H54 (cell line): ENCODE results near the gene CSNK1G2.

Source experiments
- DNase-seq: peaks from one replicate; pipeline ENCODE4 v3.0.0; 2011; ENCODE audit warnings: low spot score, mixed read lengths; ENCODE audit not compliant: insufficient read length
- FAIRE-seq: peaks from 3 replicates; lab custom pipeline; 2011; peaks lifted over from hg19 to GRCh38; lab: Jason Lieb, UNC
- POLR2A ChIP-seq: IDR thresholded peaks from 2 replicates; pipeline ENCODE4 v1.6.1; 2011; ENCODE audit warnings: low read depth, mild to moderate bottlenecking, low read length

CSNK1G2 gene

GRCh38 chr19:1944088-1944915 lies 3.3 kb downstream of the CSNK1G2 start:
- TF ChIP-seq POLR2A, result no peak
- no peak for DNase-seq
- no peak for FAIRE-seq

- no peak for TF ChIP-seq POLR2A
- no peak for FAIRE-seq
These were observed 4.1 kb downstream of the CSNK1G2 start for GRCh38 chr19:1944916-1945561.

DNA sequence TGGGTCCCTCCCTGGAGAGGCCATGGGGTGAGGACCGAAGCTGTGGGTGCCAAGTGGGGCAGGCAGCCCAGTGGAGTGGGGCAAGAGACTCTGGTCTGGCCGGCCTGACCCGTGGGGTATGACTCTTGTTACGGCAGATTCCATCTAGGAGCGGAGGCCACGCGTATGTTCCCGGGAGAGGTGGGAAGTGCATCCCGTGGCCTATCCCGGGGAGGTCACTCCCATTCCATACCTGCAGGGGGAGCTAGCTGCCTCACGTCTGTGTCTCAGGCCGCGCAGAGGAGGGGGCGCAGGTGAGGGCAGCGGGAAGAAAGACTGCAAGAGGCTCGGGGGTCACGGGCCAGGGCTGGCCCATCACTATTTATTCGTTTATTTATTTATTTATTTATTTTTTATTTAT lies 4.9 kb downstream of the CSNK1G2 start:
- no peak for TF ChIP-seq POLR2A
- peak; percentile 76 for DNase-seq
- no peak for FAIRE-seq

More at GRCh38 chr19:1944916-1945561, 4.1 kb downstream of the CSNK1G2 start:
- DNase-seq, result no peak

- FAIRE-seq (no peak), DNase-seq (peak; percentile 95)
- no peak for TF ChIP-seq POLR2A
These were observed 6.8 kb downstream of the CSNK1G2 start for GRCh38 chr19:1947651-1948209.

GRCh38 chr19:1949304-1950101 lies 8.5 kb downstream of the CSNK1G2 start:
- DNase-seq (no peak), FAIRE-seq (no peak)
- no peak for TF ChIP-seq POLR2A

GRCh38 chr19:1950640-1951039 lies 9.7 kb downstream of the CSNK1G2 start:
- DNase-seq, result no peak
- no peak for FAIRE-seq
- no peak for TF ChIP-seq POLR2A

GRCh38 chr19:1952635-1953034 lies 11.7 kb downstream of the CSNK1G2 start:
- FAIRE-seq (no peak), DNase-seq (peak; percentile 43)
- no peak for TF ChIP-seq POLR2A

GRCh38 chr19:1953037-1953436 lies 12.1 kb downstream of the CSNK1G2 start:
- no peak for FAIRE-seq
- DNase-seq, result no peak
- TF ChIP-seq POLR2A, result no peak

DNA sequence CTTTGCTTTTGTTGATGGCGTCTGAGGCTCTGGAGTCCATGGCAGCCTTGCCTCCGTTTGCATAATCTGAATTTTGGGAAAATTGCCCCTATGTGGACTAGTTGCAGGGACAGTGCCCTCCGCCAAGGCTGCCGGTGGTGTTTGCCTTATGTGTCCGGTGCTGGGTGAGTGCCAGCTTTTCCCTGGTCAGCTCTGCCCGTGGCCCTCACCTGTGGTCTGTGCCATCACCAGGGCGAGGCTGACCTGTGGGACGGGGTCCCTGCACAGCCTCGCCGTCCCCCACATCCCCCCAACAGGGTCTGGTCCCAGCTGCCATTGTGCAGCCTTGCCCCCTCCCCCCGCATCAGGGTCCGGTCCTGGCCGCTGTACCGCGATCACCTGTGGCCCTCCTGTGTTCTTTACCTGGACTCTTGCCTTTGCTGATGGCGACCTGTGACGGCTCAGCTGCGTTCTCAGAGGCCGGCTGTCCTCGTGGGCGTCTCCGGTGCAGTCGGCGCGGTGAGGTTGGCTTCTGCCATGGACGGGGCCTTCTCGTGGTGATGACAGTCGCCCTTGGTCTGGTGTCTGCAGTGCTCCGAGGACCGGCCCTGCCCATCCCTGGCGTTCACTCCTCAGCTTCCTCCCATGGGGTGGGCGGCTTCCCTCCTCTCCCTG lies 12.6 kb downstream of the CSNK1G2 start:
- FAIRE-seq (no peak), DNase-seq (no peak)
- TF ChIP-seq POLR2A, result no peak

- no peak for DNase-seq
- FAIRE-seq, result no peak
- TF ChIP-seq POLR2A, result no peak
These were observed 13.6 kb downstream of the CSNK1G2 start for GRCh38 chr19:1954532-1954933.

DNA sequence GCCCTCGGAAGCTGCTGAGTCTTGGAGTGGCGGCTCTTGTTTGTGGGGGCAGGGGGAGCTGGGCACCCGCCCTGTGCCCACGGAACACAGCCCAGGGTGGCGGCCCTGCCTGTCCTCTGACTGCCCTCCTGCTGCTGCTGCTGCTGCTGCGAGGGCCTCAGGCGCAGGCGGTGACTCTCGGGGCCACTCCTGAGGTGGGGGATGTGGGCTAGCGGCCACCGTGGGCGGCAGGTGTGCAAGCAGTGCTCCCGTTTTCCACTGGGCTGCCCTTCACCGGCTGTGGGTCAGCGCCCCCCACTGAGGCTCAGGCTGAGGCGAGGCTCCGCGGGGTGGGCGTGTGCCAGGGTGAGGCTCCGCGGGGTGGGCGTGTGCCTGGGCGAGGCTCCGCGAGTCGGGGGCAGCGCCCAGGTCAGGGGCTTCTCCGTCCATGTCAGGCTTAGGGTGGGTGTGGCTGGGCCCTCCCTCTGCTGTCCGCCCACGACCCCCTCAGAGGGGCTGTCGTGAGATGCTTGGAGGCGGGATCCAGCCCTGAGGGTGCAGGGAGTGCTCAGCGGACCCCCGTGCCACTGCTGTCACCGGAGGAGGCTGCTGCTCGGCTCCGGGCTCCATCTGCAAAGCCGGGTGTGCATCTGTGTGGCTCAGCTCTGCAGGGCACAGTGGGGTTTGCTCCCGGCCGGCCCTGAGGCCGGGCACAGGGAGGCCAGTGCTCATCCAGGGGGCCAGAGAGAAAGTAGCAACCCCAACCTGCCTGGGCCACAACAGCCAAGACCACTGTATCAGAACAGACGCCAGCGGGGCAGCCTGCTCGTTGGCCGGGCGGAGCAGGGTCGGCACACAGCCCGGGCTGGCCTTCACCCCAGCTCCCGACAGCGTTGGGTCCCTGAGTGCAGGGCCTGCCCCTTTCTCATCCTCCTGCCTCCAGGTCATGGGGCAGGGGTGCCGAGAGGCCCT lies 14.5 kb downstream of the CSNK1G2 start:
- no peak for TF ChIP-seq POLR2A
- FAIRE-seq, result no peak
- DNase-seq, result no peak

GRCh38 chr19:1956122-1956494 lies 15.1 kb downstream of the CSNK1G2 start:
- FAIRE-seq (no peak), DNase-seq (no peak)
- TF ChIP-seq POLR2A, result no peak
